Heart left ventricle (tissue), 16 donors: ENCODE measurements around the gene ZBTB24. TPM values are rescaled to one million over a fixed set of nuclear protein-coding genes. Genes with fewer than 3 reads are reported as not detected.
A peak's percentile ranks its signal among the peaks of the same experiment; 100 is the strongest.
"Not testable (repeated sequence)": the region's sequence is repeated elsewhere in the genome, so short reads cannot be mapped to it uniquely, and the experiment has no call there.

Source experiments
- ATAC-seq, 4 donors: fragments of 200-7000 bp; cut with Tn5 transposase; one replicate each; pipeline ENCODE4 v1.9.1; 2020 to 2022; ENCODE audit warnings: moderate library complexity in 4 of 4, mild to moderate bottlenecking in 3 of 4, moderate number of reproducible peaks in 1 of 4
- DNase-seq, 5 donors: peaks; one replicate each; pipeline ENCODE4 v3.0.0-alpha.2; 2020
- H3K27ac ChIP-seq, 12 donors: fragments of 200-600 bp; sonication (generic) in 4 of 12; one replicate each; pipeline versions ENCODE4 v1.5.0 to v1.8.0; 2016 to 2022; ENCODE audit warnings: mild to moderate bottlenecking in 2 of 12
- H3K27me3 ChIP-seq, 9 donors: fragments of 200-600 bp; sonication (generic) in 2 of 9; one replicate each; pipeline versions ENCODE4 v1.5.1 to v1.8.0; 2016 to 2022; ENCODE audit warnings: mild to moderate bottlenecking in 3 of 9
- H3K36me3 ChIP-seq, 9 donors: fragments of 200-600 bp; sonication (generic) in 2 of 9; one replicate each; pipeline versions ENCODE4 v1.5.0 to v1.8.0; 2018 to 2022; ENCODE audit warnings: mild to moderate bottlenecking in 2 of 9
- H3K4me1 ChIP-seq, 12 donors: fragments of 200-600 bp; sonication (generic) in 4 of 12; one replicate each; pipeline versions ENCODE4 v1.5.0 to v1.8.0; 2016 to 2022; ENCODE audit warnings: mild to moderate bottlenecking in 3 of 12
- H3K4me3 ChIP-seq, 12 donors: fragments of 200-600 bp; sonication (generic) in 4 of 12; one replicate each; pipeline versions ENCODE4 v1.5.0 to v1.8.0; 2017 to 2022; ENCODE audit warnings: mild to moderate bottlenecking in 9 of 12, moderate library complexity in 4 of 12
- H3K9me3 ChIP-seq, 12 donors: fragments of 200-600 bp; sonication (generic) in 4 of 12; one replicate each; pipeline versions ENCODE4 v1.5.0 to v1.8.0; 2016 to 2022; ENCODE audit warnings: mild to moderate bottlenecking in 1 of 12
- POLR2A ChIP-seq, 2 donors: fragments of 450-650 bp; IDR thresholded peaks; one replicate each; pipeline ENCODE4 v1.6.1; 2017; ENCODE audit warnings: antibody characterized with exemption in 2 of 2, mild to moderate bottlenecking in 2 of 2, moderate library complexity in 2 of 2
- WGBS, 4 donors: extraction: QIAGEN DNeasy Blood & Tissue Kit in 2 of 4; methylation state at CpG; one replicate each; pipeline versions ENCODE4 v1.1.5 to v1.1.7; 2013 to 2018; 5-methylcytosine and 5-hydroxymethylcytosine counted together
- intact Hi-C, 10 donors: fragments of 100-400 bp; cut with DNase I; formaldehyde crosslinking; loops; one replicate each; pipeline versions ENCODE4 v1.11.1 to v1.14.2; 2022
- polyA plus RNA-seq, 2 donors: library from polyadenylated mRNA; stranded (reverse); fragments of 200-250 nt; gene quantifications; one replicate each; pipeline ENCODE4 v1.2.3, GENCODE V29; 2013
- total RNA-seq, 9 donors: library from RNA; depleted of rRNA in 2 of 9; stranded (reverse); fragments of >200 nt in 2 of 9; fragmentation: NEBNext Ultra II Directional in 3 of 9; extraction: Animal tissue kit (Norgen Biotek cat#: 25700) in 3 of 9; gene quantifications; one replicate each; pipeline versions ENCODE4 v1.1.0 to v1.2.4, GENCODE V29; 2016 to 2023
- TF ChIP-seq, protein P1 (sequence below), 12 donors: fragments of 200-600 bp; sonication (generic) in 4 of 12; IDR thresholded peaks; one replicate each; pipeline versions ENCODE4 v1.5.0 to v1.8.0; 2018 to 2022; ENCODE audit warnings: antibody characterized with exemption in 12 of 12, mild to moderate bottlenecking in 5 of 12
- donor health status: ischemic (EF 13 %, LVEDD 7.1; RV severe dilation, severe dysfunction).
- donor health status: healthy with polysubstance abuse.
- donor health status: DM: no; HTN: yes; CAD: no.
- donor health status: DM: no; HTN: no; CAD: no.
- donor health status: ischemic (EF 25% LVEDD 6.9; RV normal size, moderate dysfunction).
- donor health status: ischemic (EF 25% LVEDD 5.7; RV mildly dilated, moderate dysfunction).
- donor health status: healthy.
- donor health status: DM: yes; HTN: yes; CAD: no.
- donor health status: ischemic (EF 35%, LVEDD 5.7; RV mildly dilated, moderate dysfunction).
- donor health status: nonischemic (EF 11% LVEDD 7.7; RV severe dilation, severe dysfunction).
- donor health status: DM: yes; HTN: yes; CAD: no.
- donor health status: PGD.
- donor health status: ischemic (EF 29% LVEDD 5.4; RV normal size, mild dysfunction).
- donor health status: nonischemic (EF 23%, LVEDD 6.1; RV moderate dilation, normal function).

The ZBTB24 gene
- total and polyA plus RNA-seq, 11 donors, result 1.9 to 4.8 (median 2.9) TPM

DNA sequence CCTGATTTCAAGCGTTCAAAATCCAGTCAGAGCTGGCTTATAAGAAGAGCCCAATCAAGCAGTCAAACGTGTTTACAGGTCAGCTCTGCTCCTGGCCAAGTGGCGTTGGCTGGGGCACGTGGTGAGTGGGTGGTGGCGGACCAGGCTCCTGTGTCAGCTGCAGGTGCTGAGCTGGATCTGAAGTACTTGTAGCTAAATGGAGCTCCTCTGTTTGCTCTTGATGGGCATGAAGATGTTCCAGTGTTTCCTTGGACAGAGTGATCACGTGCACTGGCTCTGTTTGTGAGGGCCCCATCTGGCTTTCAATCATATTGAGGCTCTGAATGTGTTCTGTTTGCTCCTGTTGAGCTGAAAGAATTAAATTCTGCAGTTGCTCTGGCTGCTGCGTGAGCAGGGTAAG lies 17.2 kb downstream of the ZBTB24 start:
- peak; percentile 32 to 78 (median 62) for ATAC-seq
- DNase-seq, result no peak
- H3K36me3 ChIP-seq, result peaks cover 0 to 96% (median 92%) of the 10 kb centered on the region in 9 donors
- H3K27ac ChIP-seq, result peak overlapping the region in 1 of 12 donors; percentile 2
- peaks cover 0 to 9% (median 0%) of the 10 kb centered on the region in 12 donors for H3K4me1 ChIP-seq
- intact Hi-C loops, result no loop called here
- H3K4me3 ChIP-seq, result no peak overlapping the region
- WGBS, 4 donors, result 50 to 70% (median 64%) methylated on average over 7 of the region's 7 CpGs
- peaks cover 0 to 4% (median 0%) of the 10 kb centered on the region in 12 donors for H3K9me3 ChIP-seq
- TF ChIP-seq POLR2A (IDR thresholded peaks at IDR 0.05), result no peak
- TF ChIP-seq, protein P1, sequence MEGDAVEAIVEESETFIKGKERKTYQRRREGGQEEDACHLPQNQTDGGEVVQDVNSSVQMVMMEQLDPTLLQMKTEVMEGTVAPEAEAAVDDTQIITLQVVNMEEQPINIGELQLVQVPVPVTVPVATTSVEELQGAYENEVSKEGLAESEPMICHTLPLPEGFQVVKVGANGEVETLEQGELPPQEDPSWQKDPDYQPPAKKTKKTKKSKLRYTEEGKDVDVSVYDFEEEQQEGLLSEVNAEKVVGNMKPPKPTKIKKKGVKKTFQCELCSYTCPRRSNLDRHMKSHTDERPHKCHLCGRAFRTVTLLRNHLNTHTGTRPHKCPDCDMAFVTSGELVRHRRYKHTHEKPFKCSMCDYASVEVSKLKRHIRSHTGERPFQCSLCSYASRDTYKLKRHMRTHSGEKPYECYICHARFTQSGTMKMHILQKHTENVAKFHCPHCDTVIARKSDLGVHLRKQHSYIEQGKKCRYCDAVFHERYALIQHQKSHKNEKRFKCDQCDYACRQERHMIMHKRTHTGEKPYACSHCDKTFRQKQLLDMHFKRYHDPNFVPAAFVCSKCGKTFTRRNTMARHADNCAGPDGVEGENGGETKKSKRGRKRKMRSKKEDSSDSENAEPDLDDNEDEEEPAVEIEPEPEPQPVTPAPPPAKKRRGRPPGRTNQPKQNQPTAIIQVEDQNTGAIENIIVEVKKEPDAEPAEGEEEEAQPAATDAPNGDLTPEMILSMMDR (IDR thresholded peaks at IDR 0.05), result no peak
- no peaks in the 10 kb centered on the region for H3K27me3 ChIP-seq

DNA sequence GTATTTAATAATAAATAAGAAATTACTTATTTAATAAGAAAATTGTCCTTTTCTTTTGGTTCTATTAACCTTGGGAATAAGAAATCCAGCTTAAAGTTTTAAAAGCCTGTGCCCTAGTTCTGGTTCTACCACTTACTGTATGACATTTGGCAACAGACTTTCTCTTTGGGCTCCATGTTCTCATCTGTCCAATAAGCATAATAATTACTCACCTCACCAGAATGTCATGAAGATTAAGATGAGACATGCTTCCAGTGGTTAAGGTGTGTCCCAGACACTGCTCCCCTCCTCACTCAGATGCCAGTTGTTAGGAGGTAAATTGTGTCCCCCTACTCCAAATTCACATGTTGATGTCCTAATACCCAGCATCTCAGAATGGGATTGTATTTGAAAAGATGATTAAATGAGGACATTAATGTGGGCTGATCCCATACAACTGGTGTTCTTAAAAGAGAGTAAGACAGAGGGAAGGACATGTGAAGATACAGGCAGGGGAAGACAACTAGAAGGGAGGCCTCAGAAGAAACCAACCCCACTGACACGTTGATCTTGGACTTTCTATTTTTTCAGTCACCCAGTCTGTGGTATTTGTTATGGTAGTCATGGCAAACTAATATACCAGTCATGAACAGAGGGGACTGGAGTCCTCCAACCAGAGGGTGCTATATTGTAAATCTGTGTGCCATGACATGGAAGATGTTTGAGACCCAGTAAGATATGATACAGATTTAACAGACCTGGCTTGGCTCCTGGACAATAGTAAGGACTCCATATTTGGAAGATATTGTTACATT lies 21.1 kb downstream of the ZBTB24 start:
- intact Hi-C loops, result no loop called here
- ATAC-seq, result no peak
- Histone ChIP-seq H3K36me3 (peaks cover 0 to 59% (median 58%) of the 10 kb centered on the region in 9 donors), H3K27ac (no peak overlapping the region), H3K4me1 (peaks cover 0 to 26% (median 6%) of the 10 kb centered on the region in 12 donors), H3K27me3 (no peaks in the 10 kb centered on the region), H3K9me3 (peaks cover 0 to 4% (median 0%) of the 10 kb centered on the region in 12 donors), H3K4me3 (no peak overlapping the region)
- TF ChIP-seq, protein P1 (IDR thresholded peaks at IDR 0.05), result no peak
- TF ChIP-seq POLR2A (IDR thresholded peaks at IDR 0.05), result no peak
- WGBS, 4 donors, result 83 to 100% (median 88%) methylated on average over 1 of the region's 1 CpG
- no peak for DNase-seq

DNA sequence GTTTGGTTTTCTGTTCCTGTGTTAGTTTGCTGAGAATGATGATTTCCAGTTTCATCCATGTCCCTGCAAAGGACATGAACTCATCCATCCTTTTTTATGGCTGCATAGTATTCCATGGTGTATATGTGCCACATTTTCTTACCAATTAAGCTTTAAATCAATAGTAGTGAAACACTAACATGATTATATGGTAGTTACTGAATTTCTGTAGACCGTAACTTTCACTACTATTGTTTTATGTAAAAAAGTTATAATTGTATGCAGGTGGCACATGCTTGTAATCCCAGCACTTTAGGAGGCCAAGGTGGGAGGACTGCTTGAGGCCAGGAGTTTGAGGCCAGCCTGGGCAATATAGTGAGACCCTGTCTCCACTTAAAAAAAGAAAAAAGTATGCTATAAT lies 21.8 kb downstream of the ZBTB24 start:
- H3K27me3 ChIP-seq, H3K27ac ChIP-seq, H3K4me3 ChIP-seq, intact Hi-C loops, H3K9me3 ChIP-seq, DNase-seq, ATAC-seq: not testable (repeated sequence)
- Histone ChIP-seq H3K4me1 (peaks cover 0 to 34% (median 14%) of the 10 kb centered on the region in 12 donors), H3K36me3 (peaks cover 0 to 52% (median 50%) of the 10 kb centered on the region in 9 donors)
- 96 to 100% (median 99%) methylated on average over 1 of the region's 1 CpG for WGBS, 4 donors

DNA sequence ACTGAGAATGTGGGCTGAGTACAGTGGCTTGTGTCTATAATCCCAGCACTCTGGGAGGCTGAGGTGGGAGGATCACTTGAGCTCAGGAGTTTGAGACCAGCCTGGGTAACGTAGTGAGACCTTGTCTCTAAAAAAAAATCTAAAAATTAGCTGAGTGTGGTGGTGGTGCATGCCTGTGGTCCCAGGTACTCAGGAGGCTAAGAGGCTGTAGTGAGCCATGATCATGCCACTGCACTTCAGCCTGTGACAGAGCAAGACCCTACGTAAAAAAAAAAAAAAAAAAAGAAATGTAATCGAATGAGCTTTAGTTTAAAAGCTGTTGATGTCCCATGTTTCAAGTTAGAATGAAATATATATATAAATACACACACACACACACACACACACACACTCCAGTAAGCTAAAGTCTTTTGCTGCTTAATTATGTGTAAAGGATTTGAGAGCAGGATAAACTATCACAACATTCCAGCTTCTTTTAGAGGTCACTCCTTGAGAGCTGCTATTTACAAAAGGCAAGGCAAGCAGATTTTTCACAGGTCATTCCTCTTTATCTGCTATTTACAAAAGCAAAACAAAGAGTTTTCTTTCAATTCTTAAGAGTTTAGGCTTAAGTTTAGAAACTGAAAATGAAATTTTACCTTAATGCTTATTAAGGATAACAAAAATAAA lies 22.7 kb downstream of the ZBTB24 start:
- Histone ChIP-seq H3K4me1 (peaks cover 0 to 38% (median 17%) of the 10 kb centered on the region in 12 donors), H3K27ac (no peak overlapping the region), H3K9me3 (peaks cover 0 to 4% (median 0%) of the 10 kb centered on the region in 12 donors), H3K36me3 (peaks cover 0 to 42% (median 41%) of the 10 kb centered on the region in 9 donors), H3K27me3 (no peaks in the 10 kb centered on the region), H3K4me3 (no peak overlapping the region)
- ATAC-seq (no peak), DNase-seq (no peak)
- 91 to 95% (median 93%) methylated on average over 3 of the region's 3 CpGs for WGBS, 4 donors
- intact Hi-C loops, result no loop called here
- TF ChIP-seq, protein P1 (IDR thresholded peaks at IDR 0.05), result no peak
- no peak for TF ChIP-seq POLR2A (IDR thresholded peaks at IDR 0.05)
